Measurements from ENCODE around the gene SRL. TPM values are rescaled to one million over a fixed set of nuclear protein-coding genes. Genes with fewer than 3 reads are reported as not detected.

Gene SRL
- total and polyA plus RNA-seq, 2 donors (not counting 1 experiment from before 2014, with no cell fraction given): not detected

GRCh38 chr16:4169415-4169814 lies 72.5 kb downstream of the SRL start:
- H3K27ac Mint-ChIP-seq: no peak overlapping the region
- H3K9me3 ChIP-seq (ENCODE audit: control extremely low read depth in 1 of 3, control insufficient read depth in 2 of 3, insufficient read depth in 1 of 3, low read length in 2 of 3): no peaks in the 10 kb centered on the region

GRCh38 chr16:4166821-4167220 lies 75.1 kb downstream of the SRL start:
- Histone ChIP-seq H3K4me2 (replicated peaks; ENCODE audit: low read depth, low read length, poor library complexity, severe bottlenecking) (no peak overlapping the region), H3K9ac (ENCODE audit: low read length) (no peak overlapping the region), H3K4me1 (ENCODE audit: control insufficient read depth in 2 of 2, insufficient read depth in 2 of 2, low read length in 2 of 2) (no peaks in the 10 kb centered on the region), H3K27ac (ENCODE audit: low read length in 2 of 2) (no peak overlapping the region), H3K27me3 (replicated peaks in 1 of 4; ENCODE audit: control extremely low read depth in 1 of 4, control insufficient read depth in 3 of 4, insufficient read depth in 4 of 4, low read length in 3 of 4) (no peaks in the 10 kb centered on the region), H4K20me1 (ENCODE audit: control insufficient read depth, insufficient read depth, low read length, poor library complexity, severe bottlenecking) (no peaks in the 10 kb centered on the region), H3K36me3 (replicated peaks in 1 of 2; ENCODE audit: control extremely low read depth in 1 of 2, control insufficient read depth in 1 of 2, extremely low read depth in 1 of 2, insufficient read depth in 2 of 2, low read length in 1 of 2) (no peaks in the 10 kb centered on the region), H3K4me3 (ENCODE audit: control extremely low read depth in 1 of 5, extremely low read depth in 1 of 5, insufficient read depth in 1 of 5, low read depth in 2 of 5, low read length in 4 of 5) (no peak overlapping the region), H3K79me2 (ENCODE audit: control insufficient read depth, insufficient read depth, low read length) (no peaks in the 10 kb centered on the region), H3K9me3 (ENCODE audit: control extremely low read depth in 1 of 3, control insufficient read depth in 2 of 3, insufficient read depth in 1 of 3, low read length in 2 of 3) (no peaks in the 10 kb centered on the region), H2AFZ (ENCODE audit: insufficient read depth, low read depth, low read length, poor library complexity, severe bottlenecking) (no peak overlapping the region)
- no peak for ATAC-seq (ENCODE audit: low read depth)
- POLR2A ChIA-PET: interaction anchor here (0.6 kb wide), 1 partner anchor 149 kb away, joined by 3 read pairs; the partner anchor contains the start of gene GLIS2
- no peak for DNase-seq
- Mint-ChIP-seq H3K27ac (no peak overlapping the region), H3K4me3 (no peak overlapping the region), H3K4me1 (no peaks in the 10 kb centered on the region), H3K9me3 (ENCODE audit: insufficient read depth) (no peaks in the 10 kb centered on the region), H3K27me3 (peaks cover 3% of the 10 kb centered on the region)
- intact Hi-C loops (cut with micrococcal nuclease): no loop called here
- CTCF ChIA-PET: interaction anchor here (0.8 to 1.7 kb wide), 2 partner anchors 20 to 87 kb away, joined by 3 read pairs; no protein-coding TSS in a partner anchor
- TF ChIP-seq CTCF (IDR thresholded peaks at IDR 0.05): no peak
- TF ChIP-seq EZH2 (IDR thresholded peaks at IDR 0.05; ENCODE audit: borderline replicate concordance, insufficient read depth, low read depth, low read length, poor library complexity, severe bottlenecking): no peak
- 89% methylated on average over 4 of the region's 4 CpGs for WGBS (ENCODE audit: insufficient coverage)

More at GRCh38 chr16:4169415-4169814, 72.5 kb downstream of the SRL start:
- intact Hi-C loops (cut with micrococcal nuclease): no loop called here
- Histone ChIP-seq H3K4me3 (ENCODE audit: control extremely low read depth in 1 of 5, extremely low read depth in 1 of 5, insufficient read depth in 1 of 5, low read depth in 2 of 5, low read length in 4 of 5) (no peak overlapping the region), H4K20me1 (ENCODE audit: control insufficient read depth, insufficient read depth, low read length, poor library complexity, severe bottlenecking) (no peaks in the 10 kb centered on the region), H3K27me3 (replicated peaks in 1 of 4; ENCODE audit: control extremely low read depth in 1 of 4, control insufficient read depth in 3 of 4, insufficient read depth in 4 of 4, low read length in 3 of 4) (peaks cover 0 to under 1% (median 0%) of the 10 kb centered on the region in 4 experiments), H3K9ac (ENCODE audit: low read length) (no peak overlapping the region), H3K79me2 (ENCODE audit: control insufficient read depth, insufficient read depth, low read length) (no peaks in the 10 kb centered on the region), H3K4me2 (replicated peaks; ENCODE audit: low read depth, low read length, poor library complexity, severe bottlenecking) (no peak overlapping the region), H3K36me3 (replicated peaks in 1 of 2; ENCODE audit: control extremely low read depth in 1 of 2, control insufficient read depth in 1 of 2, extremely low read depth in 1 of 2, insufficient read depth in 2 of 2, low read length in 1 of 2) (no peaks in the 10 kb centered on the region), H3K27ac (ENCODE audit: low read length in 2 of 2) (no peak overlapping the region), H2AFZ (ENCODE audit: insufficient read depth, low read depth, low read length, poor library complexity, severe bottlenecking) (no peak overlapping the region), H3K4me1 (ENCODE audit: control insufficient read depth in 2 of 2, insufficient read depth in 2 of 2, low read length in 2 of 2) (no peaks in the 10 kb centered on the region)
- Mint-ChIP-seq H3K27me3 (peaks cover 9% of the 10 kb centered on the region), H3K9me3 (ENCODE audit: insufficient read depth) (no peaks in the 10 kb centered on the region), H3K4me1 (no peaks in the 10 kb centered on the region), H3K4me3 (no peak overlapping the region)
- ATAC-seq (ENCODE audit: low read depth): no peak
- no peak for DNase-seq
- POLR2A ChIA-PET: no interaction called here
- TF ChIP-seq EZH2 (IDR thresholded peaks at IDR 0.05; ENCODE audit: borderline replicate concordance, insufficient read depth, low read depth, low read length, poor library complexity, severe bottlenecking): no peak
- no peak for TF ChIP-seq CTCF (IDR thresholded peaks at IDR 0.05)
- CTCF ChIA-PET: no interaction called here
- WGBS (ENCODE audit: insufficient coverage): 93% methylated on average over 6 of the region's 6 CpGs
